ENCODE data around the gene STRA8.

Gene STRA8

DNA sequence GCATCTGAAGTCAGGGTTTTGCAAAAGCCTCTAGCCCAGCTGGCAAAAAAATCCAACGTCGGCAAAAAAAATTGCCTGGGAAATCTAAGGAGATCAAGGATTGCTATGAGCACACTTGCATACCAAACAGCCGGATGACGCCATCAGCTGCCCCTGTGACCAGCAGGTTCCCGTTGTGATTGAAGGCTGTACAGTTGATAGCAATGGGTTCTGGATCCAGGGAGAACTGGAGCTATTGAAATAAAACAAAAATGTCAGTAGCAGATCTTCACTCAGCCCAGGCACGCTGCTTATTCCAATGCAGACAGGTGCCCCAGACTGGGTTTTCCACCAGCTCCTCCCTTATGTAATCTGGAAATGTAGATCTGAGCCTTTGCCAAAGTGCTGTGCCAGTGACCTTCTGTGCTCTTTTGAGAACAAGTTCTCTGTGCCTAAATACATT lies 44.4 kb upstream of the STRA8 start:
- no peak overlapping the region for H3K4me3 ChIP-seq (ENCODE audit: low read depth, low read length)
- TF ChIP-seq, protein P1, sequence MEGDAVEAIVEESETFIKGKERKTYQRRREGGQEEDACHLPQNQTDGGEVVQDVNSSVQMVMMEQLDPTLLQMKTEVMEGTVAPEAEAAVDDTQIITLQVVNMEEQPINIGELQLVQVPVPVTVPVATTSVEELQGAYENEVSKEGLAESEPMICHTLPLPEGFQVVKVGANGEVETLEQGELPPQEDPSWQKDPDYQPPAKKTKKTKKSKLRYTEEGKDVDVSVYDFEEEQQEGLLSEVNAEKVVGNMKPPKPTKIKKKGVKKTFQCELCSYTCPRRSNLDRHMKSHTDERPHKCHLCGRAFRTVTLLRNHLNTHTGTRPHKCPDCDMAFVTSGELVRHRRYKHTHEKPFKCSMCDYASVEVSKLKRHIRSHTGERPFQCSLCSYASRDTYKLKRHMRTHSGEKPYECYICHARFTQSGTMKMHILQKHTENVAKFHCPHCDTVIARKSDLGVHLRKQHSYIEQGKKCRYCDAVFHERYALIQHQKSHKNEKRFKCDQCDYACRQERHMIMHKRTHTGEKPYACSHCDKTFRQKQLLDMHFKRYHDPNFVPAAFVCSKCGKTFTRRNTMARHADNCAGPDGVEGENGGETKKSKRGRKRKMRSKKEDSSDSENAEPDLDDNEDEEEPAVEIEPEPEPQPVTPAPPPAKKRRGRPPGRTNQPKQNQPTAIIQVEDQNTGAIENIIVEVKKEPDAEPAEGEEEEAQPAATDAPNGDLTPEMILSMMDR (IDR thresholded peaks at IDR 0.05; ENCODE audit: low read depth, low read length) = no peak
- no peak for DNase-seq (ENCODE audit: low read depth, low spot score)
- in situ Hi-C loops (cut with HindIII; ENCODE audit: low sequenced_read_pairs) = no loop called here

DNA sequence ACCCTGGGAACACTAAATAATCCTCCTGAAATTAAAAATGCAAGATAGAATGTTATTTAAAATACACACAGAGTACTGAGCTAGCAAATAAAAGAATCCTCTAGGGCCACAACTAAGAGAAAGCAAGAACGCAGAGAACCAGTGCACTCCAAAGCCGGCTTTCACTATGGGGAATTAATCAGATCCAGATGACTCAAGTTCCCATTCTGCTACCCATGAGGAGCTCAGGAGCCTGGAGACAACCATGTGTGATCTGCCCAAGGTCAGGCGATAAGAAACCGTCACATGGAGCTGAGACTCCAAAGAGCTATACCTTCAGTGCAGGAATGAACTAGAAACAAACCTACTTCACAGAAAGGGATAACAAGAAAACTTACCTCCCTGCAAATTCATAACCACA lies 43.7 kb upstream of the STRA8 start:
- in situ Hi-C loops (cut with HindIII; ENCODE audit: low sequenced_read_pairs) = no loop called here
- peak; percentile 48 for DNase-seq (ENCODE audit: low read depth, low spot score)
- H3K4me3 ChIP-seq (ENCODE audit: low read depth, low read length) = no peak overlapping the region
- TF ChIP-seq, protein P1 (IDR thresholded peaks at IDR 0.05; ENCODE audit: low read depth, low read length) = no peak

DNA sequence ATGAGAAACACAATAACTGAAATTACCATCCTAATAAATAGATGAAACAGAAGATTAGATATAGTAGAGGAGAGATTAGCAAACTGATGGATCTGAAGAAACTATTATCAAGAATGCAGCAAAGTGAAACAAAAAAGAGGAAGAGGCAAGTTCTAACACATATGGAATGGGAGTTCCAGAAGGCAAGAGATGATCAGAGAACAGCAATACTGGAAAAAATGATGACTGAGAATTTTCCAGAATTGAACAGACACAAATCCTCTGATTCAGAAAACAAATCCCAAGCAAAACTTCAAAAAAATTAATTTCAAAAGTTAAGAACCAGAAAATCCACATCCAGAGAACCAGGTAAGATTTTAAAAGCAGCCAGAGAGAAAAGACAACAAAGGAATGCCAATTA lies 42.9 kb upstream of the STRA8 start:
- no peak overlapping the region for H3K4me3 ChIP-seq (ENCODE audit: low read depth, low read length)
- TF ChIP-seq, protein P1 (IDR thresholded peaks at IDR 0.05; ENCODE audit: low read depth, low read length) = no peak
- DNase-seq (ENCODE audit: low read depth, low spot score) = no peak
- in situ Hi-C loops (cut with HindIII; ENCODE audit: low sequenced_read_pairs) = no loop called here

DNA sequence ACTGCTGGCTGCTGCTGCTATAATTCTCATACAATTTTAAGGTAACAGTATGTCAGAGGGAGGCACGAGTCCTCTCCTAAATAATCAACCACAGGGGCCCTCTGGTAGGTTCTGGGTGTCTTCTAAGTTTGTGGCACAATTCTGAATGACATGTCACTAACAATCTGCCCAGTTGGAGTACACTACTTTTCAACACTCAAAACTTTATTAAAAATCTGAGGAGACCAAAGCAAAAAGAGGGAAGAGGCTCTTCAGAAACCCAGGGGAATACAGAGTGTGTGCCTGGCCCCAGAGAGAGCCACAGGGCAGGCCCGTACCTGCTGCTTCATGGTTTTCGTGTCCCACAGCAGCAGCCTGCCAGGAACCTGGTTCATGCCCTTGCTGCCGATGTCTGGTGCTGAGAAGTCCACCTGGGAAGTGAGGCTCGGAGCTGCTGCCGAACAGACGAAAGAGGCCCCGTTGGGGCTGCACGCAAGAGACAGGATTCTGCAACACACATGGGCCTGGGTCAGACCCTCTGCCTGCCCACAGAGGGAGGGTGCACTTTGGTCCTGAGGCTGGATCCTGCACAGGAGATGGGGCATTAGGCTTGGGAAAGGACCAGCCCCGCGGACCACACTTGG lies 40.6 kb upstream of the STRA8 start:
- no peak overlapping the region for H3K4me3 ChIP-seq (ENCODE audit: low read depth, low read length)
- no peak for DNase-seq (ENCODE audit: low read depth, low spot score)
- TF ChIP-seq, protein P1 (IDR thresholded peaks at IDR 0.05; ENCODE audit: low read depth, low read length) = no peak
- in situ Hi-C loops (cut with HindIII; ENCODE audit: low sequenced_read_pairs) = no loop called here

DNA sequence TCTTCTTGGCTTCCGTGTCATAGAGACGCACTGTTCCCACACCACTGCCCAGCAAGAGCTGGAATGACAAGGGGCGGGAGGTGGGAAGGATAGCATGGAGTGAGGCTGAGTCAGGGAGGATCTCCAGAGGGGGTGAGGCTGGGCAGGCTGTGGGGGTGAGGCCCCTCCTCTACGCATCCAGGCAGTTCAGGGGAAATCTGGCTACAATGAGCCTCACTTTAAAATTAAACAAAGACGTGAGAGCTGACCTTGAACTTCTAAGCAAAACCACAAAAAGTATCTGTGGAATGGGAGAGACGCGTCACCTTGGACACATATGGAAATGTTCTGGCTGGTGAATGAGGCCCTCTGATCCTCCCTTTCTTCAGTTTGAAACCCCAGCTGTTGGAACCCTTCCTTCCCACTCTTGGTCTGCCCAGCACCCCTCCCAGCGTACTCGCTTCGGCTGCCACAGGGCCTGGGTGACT lies 40.0 kb upstream of the STRA8 start:
- H3K4me3 ChIP-seq (ENCODE audit: low read depth, low read length) = no peak overlapping the region
- DNase-seq (ENCODE audit: low read depth, low spot score) = peak; percentile 94
- TF ChIP-seq, protein P1 (IDR thresholded peaks at IDR 0.05; ENCODE audit: low read depth, low read length) = no peak
- in situ Hi-C loops (cut with HindIII; ENCODE audit: low sequenced_read_pairs) = no loop called here

DNA sequence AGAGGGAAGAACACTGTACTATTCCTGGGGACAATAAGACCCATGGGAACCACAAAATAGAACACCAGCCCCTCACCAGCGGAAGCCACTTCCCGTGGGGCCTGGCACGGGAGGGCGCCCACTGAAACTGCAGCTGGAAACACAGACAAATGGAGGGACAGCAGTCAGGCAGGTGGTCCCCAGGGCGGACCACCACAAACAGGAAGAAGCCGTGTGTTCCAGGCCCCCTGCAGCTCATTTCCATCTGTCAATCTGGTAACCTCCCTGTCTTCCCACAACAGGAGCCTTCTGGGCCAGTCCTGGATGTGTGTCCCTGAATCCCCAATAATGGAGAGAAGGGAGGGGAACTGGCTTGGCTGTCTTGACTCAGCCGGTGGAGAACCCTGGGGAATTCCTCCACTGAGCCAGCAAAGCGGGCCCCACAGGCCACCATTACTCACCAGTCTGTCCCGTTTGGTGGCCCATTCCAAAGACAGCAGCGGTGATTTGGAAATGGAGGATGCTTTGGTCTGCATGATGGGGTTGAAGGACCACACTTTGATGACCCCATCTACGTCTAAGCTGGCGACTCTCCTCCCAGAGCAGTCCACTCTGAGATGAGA lies 39.0 kb upstream of the STRA8 start:
- TF ChIP-seq, protein P1 (IDR thresholded peaks at IDR 0.05; ENCODE audit: low read depth, low read length) = no peak
- in situ Hi-C loops (cut with HindIII; ENCODE audit: low sequenced_read_pairs) = no loop called here
- H3K4me3 ChIP-seq (ENCODE audit: low read depth, low read length) = no peak overlapping the region
- DNase-seq (ENCODE audit: low read depth, low spot score) = no peak

All from astrocyte of the spinal cord (primary cell).